NCI-H128 (cell line): ENCODE data around the gene TLR8.
"Not testable (repeated sequence)": the region's sequence is repeated elsewhere in the genome, so short reads cannot be mapped to it uniquely, and the experiment has no call there.

Experiments
- DNase-seq: peaks from one replicate; lab custom pipeline; 2025; ENCODE audit not compliant: unreplicated experiment; lab: John Stamatoyannopoulos, UW

The TLR8 gene

GRCh38 chrX:12896935-12897334, 9.5 kb upstream of the TLR8 start:
- no peak for DNase-seq

GRCh38 chrX:12898073-12898472, 8.3 kb upstream of the TLR8 start:
- no peak for DNase-seq

GRCh38 chrX:12899506-12899905, 6.9 kb upstream of the TLR8 start:
- DNase-seq = no peak

DNA sequence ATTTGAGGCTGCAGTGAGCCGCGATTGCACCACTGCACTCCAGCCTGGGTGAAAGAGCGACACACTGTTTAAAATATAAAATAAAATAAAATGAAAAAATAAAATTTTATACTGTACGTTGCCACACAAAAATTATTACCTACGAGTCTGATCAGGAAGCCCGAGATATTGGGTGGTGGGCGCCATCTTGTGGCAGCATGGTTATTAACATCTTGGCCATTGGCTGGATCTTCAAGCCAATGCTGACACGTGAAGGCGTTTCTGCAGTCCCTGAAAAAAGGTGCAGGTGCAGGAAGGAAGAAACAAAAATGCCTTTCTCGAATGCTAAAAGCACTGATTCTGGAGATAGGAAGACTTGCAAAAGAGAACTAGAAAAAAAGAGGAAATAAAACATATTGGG, 4.9 kb upstream of the TLR8 start:
- DNase-seq = no peak

- no peak for DNase-seq
Observed at GRCh38 chrX:12903646-12904045, 2.8 kb upstream of the TLR8 start.

- DNase-seq = no peak
Observed at GRCh38 chrX:12910423-12911121, 4.2 kb downstream of the TLR8 start.

GRCh38 chrX:12911122-12911470, 4.7 kb downstream of the TLR8 start:
- DNase-seq = no peak

DNA sequence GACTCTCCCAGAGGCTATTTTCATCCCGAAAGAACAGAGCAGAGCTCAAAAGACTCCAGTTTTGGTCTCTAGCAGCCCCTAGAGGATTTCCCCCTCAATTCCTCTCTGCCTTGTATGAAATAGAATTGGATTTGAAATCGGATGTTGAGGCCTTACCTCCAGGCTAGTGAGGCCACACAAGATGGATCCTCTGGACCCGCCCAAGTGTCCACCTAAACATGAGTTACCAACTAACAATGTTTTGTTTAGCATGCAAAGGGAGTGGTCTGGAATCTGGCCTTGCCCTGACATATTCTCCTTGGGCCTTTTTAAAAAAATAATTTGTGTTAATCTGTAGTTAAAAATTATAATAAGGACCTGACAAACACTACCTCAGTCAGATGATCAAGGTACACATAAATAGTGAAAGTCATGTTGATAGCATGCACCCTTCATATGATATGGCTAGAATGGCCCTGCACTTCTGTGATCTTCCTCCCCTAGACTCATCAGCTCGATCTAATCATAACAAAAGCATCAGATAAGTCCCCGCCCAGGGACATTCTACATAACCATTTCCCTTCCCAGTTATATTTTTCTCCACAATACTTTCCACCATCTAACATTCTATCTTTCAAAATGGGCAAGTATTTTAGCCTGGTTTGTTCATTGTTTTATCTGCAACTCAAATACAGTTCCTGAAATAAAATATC, 6.5 kb downstream of the TLR8 start:
- DNase-seq = no peak

GRCh38 chrX:12917753-12918152, 11.3 kb downstream of the TLR8 start:
- DNase-seq = no peak

DNA sequence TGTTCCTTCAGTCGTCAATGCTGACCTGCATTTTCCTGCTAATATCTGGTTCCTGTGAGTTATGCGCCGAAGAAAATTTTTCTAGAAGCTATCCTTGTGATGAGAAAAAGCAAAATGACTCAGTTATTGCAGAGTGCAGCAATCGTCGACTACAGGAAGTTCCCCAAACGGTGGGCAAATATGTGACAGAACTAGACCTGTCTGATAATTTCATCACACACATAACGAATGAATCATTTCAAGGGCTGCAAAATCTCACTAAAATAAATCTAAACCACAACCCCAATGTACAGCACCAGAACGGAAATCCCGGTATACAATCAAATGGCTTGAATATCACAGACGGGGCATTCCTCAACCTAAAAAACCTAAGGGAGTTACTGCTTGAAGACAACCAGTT, 12.6 kb downstream of the TLR8 start:
- no peak for DNase-seq

DNA sequence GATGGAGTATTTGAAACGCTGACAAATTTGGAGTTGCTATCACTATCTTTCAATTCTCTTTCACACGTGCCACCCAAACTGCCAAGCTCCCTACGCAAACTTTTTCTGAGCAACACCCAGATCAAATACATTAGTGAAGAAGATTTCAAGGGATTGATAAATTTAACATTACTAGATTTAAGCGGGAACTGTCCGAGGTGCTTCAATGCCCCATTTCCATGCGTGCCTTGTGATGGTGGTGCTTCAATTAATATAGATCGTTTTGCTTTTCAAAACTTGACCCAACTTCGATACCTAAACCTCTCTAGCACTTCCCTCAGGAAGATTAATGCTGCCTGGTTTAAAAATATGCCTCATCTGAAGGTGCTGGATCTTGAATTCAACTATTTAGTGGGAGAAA, 13.2 kb downstream of the TLR8 start:
- no peak for DNase-seq

DNA sequence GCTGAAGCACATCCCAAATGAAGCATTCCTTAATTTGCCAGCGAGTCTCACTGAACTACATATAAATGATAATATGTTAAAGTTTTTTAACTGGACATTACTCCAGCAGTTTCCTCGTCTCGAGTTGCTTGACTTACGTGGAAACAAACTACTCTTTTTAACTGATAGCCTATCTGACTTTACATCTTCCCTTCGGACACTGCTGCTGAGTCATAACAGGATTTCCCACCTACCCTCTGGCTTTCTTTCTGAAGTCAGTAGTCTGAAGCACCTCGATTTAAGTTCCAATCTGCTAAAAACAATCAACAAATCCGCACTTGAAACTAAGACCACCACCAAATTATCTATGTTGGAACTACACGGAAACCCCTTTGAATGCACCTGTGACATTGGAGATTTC, 14.6 kb downstream of the TLR8 start:
- DNase-seq = no peak

- no peak for DNase-seq
Observed at GRCh38 chrX:12921886-12922598, 15.6 kb downstream of the TLR8 start.

- DNase-seq = no peak
Observed at GRCh38 chrX:12922599-12922919, 16.1 kb downstream of the TLR8 start.

GRCh38 chrX:12929701-12930100, 23.3 kb downstream of the TLR8 start:
- DNase-seq = no peak

DNA sequence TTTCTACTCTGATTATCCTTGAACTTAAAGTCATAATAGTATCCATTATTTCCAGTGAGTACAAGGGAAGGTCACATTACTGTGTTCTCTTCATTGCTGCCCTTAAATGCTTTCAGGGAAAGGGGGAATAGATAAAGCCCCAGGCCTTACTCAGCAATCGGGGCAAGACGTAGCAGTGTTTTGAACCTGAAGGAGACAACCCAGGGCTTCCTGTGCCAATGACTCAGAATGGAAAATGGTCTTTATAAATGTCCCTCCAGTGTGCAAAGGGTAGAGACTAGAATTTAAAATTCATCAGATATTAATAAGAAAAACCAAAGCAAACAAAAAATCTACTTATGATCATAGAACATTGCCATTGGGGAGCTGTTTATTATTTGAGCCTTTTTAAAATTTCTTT, 23.7 kb downstream of the TLR8 start:
- DNase-seq = no peak

DNA sequence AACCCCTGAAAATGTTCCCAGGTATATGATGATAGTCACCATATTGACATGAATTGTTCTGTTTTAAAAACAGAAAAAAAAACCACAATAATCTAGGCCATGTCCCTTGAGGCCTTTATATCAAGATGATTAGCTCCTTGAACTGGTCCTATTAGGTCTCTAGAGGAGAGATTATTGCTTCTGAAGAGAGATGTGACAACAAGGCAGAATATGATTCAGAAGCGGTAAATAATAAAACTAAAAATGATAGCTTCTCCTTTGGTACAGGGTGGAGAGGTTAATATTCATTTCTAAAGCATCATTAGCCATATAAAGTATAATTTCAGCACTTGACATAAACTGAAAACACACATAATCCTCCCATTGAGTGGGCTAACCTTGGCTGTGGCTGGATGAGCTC, 25.8 kb downstream of the TLR8 start:
- DNase-seq = no peak

DNA sequence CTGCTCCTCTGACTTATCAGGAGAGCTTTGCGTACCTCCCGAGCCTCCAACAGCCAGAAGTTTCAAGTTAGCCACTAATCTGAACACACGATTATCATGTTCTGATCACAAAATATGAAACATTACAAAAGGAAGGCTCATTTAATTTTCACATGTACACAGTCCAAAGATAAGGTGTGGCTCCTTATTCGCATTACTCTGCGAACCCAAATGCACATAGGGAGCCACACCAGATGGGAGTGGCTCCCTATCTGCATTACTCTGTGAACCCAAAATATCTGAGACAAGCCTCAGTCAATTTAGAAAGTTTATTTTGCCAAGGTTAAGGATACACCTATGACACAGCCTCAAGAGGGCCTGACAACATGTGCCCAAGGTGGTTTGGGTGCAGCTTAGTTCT, 28.4 kb downstream of the TLR8 start:
- no peak for DNase-seq

- DNase-seq = no peak
Observed at GRCh38 chrX:12936947-12937346, 30.5 kb downstream of the TLR8 start.

DNA sequence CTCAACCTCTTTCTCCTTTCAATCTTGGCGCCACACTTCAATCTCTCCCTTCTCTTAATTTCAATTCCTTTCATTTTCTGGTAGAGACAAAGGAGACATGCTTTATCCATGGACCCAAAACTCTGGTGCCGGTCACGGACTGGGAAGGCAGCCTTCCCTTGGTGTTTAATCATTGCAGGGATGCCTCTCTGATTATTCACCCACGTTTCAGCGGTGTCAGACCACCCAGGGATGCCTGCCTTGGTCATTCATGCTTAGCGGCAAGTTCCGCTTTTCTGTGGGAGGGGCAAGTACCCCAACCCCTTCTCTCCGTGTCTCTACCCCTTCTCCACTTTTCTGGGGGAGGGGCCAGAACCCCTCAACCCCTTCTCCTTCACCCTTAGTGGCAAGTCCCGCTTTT, 34.1 kb downstream of the TLR8 start:
- not testable (repeated sequence) for DNase-seq

DNA sequence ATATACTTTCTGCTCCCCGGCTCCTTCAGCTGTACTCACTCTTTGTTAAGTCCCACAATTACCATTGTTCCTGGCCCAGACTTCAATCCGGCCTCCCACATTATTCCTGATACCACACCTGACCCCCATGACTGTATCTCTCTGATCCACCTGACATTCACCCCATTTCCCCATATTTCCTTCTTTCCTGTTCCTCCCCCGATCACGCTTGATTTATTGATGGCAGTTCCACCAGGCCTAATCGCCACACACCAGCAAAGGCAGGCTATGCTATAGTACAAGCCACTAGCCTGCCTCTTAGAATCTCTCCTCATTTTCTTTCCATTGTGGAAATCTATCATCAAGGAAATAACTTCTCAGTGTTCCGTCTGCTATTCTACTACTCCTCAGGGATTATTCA, 37.2 kb downstream of the TLR8 start:
- not testable (repeated sequence) for DNase-seq

GRCh38 chrX:12944452-12944851, 38.0 kb downstream of the TLR8 start:
- DNase-seq = not testable (repeated sequence)

DNA sequence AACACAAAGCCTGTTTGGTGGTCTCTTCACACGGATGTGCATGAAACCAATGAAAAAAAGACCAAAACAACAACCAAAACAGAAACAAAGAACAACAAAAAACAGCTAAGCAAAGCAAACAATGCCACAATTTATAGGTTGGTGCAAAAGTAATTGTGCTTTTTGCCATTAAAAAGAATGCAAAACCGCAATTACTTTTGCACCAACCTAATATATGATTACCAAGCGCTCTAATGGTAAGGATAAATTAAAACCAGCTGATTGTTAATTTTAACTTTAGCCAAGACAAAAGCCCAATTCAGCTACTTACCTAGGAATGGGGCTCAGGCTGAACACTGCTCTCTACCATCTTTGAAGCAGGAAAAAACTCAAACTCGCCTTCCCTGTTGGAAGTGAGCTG, 39.1 kb downstream of the TLR8 start:
- no peak for DNase-seq
